GM12891 (cell line): ENCODE data around the gene MAP3K7.

ENCODE experiments used
- PAX5 ChIP-seq: IDR thresholded peaks from 2 replicates; pipeline ENCODE4 v1.6.1; 2011; ENCODE audit warnings: low read length, moderate library complexity, mild to moderate bottlenecking; ENCODE audit not compliant: insufficient read depth, severe bottlenecking
- POLR2A ChIP-seq: IDR thresholded peaks from 2 replicates; pipeline ENCODE4 v1.6.1; 2011; ENCODE audit warnings: low read depth, low read length, control low read depth
- POLR2AphosphoS5 ChIP-seq: IDR thresholded peaks from 2 replicates; pipeline ENCODE4 v1.6.1; 2011; ENCODE audit warnings: low read depth, low read length, control low read depth
- SPI1 ChIP-seq: IDR thresholded peaks from 2 replicates; pipeline ENCODE4 v1.6.1; 2011; ENCODE audit warnings: low read depth, low read length, control low read depth

DNA sequence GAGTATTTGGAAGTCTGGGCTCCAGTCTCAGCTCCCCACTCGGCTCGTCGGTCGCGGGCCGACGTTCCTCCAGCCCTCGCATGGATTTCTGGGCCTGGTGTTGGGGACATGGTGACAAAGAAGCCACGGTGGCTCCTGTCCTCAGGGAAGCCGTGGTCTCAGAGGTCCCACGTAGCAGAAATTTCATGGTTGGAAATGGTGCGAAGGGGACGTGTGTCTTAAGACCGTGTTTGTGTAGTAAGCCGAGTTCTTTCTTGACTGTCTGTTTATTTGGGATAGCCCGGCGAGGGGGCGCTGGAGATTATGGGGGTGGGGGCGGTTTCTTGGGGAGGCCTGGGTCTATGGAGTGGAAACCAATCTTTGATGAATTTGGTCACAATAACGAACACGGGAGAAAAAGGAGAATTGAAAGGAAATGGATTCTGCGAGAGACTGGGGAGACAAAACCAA is 23.5 kb upstream of the MAP3K7 start:
- TF ChIP-seq POLR2A (no peak), POLR2AphosphoS5 (no peak), SPI1 (no peak), PAX5 (no peak)
